ENCODE measurements around the gene DPEP1. TPM values are rescaled to one million over a fixed set of nuclear protein-coding genes. Genes with fewer than 3 reads are reported as not detected.
"Not testable (repeated sequence)": the region's sequence is repeated elsewhere in the genome, so short reads cannot be mapped to it uniquely, and the experiment has no call there.

DPEP1 gene
- polyA plus RNA-seq, 10 donors: 0.18 to 2.1 (median 0.94) TPM

DNA sequence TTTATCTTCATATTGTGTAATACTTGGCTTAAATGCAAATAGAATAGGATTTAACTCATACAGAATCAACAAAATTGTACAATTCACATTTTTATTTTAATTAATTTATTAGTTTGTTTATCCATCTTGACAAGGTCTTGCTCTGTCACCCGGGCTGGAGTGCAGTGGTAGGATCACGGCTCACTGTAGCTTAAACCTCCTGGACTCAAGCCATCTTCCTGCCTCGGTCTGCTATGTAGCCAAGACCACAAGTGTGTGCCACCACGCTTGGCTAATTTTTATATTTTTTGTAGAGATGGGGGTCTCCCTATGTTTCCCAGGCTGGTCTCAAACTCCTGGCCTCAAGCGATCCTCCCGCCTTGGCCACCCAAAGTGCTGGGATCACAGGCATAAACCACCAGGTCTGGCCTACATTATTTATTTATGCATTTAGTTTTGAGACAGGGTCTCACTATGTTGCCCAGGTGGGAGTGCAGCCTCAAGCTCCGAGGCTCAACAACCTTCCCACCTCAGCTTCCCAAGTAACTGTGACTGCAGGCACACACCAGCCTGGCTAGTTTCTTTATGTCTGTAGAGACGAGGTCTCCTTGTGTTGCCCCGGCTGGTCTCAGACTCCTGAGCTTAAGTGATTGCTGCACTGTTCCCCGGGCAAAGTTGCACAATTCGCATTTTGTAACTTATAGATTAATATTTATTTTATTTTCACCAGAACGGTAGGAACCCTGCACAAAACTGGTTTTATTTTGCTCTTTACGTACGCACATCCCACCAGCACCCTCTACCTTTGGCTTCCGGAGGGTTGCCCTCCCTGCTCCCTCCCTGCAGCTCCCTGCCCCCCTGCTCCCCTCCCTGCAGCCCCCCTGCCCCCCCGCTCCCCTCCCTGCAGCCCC is 4.9 kb downstream of the DPEP1 start:
- no peak for DNase-seq

DNA sequence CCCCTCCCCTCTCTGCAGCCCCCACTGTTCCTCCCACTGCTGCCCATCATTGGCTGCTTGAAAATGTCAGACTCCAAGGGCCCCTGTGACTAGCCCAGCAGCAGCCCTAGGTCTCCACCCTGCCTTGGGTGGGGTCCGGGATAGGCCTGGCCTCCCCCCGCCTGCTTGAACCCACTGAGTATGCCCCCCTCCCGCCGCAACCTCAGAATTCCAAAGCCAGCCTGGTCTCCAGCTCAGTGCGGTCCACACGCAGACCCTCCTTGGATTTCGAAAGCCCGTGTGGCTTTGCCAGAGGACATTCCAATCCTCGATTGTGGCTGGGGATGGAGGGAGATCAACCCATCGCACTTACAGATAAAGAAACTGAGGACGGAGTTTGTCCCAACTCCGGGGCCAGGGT is 6.4 kb downstream of the DPEP1 start:
- DNase-seq: no peak

- DNase-seq: no peak
Measured at GRCh38 chr16:89620406-89620841, 7.0 kb downstream of the DPEP1 start.

DNA sequence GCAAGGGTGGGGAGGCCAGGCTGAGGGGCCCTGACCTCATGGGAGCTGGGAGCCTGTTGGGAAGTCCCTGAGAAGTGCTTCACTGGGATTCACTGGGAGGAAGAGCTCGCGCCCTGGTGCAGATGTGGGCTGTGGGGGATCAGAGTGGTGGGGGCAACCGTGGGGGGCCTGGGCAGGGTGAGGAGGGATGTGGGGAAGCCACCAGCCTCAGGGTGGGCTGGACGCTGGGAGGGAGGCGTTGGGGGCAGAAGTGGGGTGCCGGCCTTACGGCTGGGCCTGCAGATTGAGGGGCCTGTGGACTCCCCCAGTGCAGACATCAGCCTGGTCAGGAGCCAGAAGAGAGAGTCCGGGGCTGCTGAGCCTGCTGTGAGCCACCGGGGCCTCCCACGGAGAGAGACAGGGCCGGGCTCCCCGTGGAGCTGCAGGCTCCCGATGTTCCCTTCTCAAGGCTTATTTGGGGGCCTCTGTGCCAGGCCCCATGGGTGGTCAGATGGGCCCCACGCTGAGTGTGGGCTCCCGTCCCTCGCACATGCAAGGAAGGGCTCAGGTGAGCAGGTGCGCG is 7.8 kb downstream of the DPEP1 start:
- DNase-seq: no peak

DNA sequence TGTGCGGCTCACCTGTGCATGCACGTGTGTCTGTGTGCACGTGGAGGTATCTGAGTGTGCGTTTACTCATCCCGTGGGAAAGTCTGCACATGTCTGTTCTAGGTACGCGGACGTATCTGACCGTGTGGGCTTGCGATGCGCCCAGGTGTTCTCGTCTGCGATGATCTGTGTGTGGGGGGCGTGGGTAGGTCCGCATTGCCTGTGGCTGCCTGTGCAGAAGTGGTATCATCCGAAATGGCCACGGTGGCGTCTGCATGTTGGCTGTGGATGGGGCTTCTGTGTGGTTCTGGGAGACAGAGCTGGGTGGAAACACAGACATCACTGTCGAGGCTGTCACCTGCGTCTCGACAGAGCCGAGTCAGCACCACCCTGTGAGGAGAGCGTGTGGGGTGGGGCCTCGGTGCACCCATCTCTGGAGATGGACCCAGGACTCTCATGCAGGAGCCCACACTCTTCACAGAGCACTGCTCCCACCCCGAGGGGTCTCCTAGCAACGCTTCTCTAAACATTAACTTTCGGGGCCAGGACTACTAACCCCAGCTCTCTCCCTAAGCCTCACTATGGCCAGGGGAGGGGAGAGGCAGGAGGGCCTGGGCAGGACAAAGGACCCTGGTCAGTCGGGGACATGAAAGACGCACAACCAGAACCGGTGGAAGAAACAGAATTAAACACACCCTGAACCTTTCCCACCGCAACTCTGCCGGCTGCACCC is 8.4 kb downstream of the DPEP1 start:
- no peak for DNase-seq

DNA sequence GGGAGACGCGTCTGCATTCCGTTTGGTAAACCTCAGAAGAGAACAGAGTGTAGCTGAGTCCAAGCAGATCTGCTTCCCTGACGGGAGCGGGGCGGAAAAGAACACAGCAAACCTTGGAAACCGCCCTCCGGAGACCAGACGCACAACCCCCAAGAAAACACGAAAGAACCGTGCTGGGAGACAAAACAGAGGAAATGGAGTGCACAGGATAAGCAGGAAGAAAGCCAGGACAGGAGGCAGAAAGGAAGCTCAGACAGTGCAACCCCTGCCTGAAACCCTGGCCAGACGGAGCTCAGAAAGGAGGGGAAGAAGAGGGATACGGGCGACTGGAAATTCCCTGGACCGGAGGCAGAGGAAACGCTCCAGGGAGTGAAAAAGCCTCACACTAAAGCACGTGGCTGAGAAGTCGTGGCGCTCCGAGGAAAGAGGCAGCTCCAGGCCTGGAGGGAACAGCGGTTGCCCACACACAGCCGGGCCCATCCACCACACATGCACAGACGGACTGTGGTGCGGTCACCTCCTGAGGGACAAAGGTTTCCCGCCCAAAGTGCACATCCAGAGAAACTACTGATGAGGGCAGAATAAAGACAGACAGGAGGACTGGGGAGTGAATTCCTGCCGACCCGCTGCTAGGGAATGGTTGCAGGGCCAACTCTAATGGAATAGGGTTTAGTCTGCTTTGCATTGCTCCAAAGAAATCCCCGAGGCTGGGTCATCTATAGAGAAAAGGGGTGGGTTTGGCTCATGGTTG is 10.2 kb downstream of the DPEP1 start:
- peak in 1 of 3 donors; percentile 53 for DNase-seq

DNA sequence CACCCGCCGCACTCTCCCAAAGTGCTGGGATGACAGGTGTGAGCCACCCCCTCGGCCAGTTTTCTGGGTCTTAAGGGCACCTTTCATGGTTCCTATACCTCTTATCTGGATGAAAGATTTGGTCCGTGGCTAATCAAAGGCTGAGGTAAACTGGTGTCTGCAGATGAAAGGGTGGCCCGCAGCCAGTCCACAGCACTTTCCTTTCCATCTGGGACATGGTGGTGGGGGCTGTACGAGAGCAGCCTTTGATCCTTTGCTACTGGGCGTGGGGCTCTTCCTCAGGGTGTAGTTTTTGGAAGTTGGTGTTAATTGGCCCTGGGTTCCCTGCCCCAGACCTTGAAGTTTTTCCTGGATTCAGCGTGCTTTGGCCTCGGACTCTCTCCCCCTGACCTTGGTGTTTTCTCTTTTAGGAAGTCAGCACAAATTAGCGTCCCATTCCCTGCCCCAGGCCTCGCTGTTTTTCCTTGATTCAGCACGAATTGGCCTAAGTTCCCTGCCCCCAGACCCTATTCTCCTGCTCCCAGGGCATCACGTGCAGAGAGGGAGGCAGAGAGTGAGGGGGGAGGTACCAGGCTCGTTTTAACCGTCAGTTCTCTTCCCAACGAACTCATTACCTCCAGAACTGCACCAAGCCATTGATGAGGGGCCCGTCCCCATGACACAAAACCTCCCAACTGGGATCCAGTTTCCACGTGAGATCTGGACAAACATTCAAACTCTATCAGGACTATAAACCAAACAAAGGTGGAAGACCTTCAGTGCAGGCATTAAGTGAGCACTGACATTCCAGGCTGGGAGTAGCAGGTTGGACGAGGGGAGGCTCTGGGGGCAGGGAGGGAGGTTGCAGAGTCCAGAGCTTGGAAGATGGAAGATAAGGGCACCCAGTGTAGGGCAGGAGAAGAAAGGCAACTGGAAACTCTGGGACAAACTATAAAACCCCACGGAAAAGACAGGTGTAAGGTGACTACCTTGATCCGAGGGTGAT is 11.6 kb downstream of the DPEP1 start:
- no peak for DNase-seq

- no peak for DNase-seq
Measured at GRCh38 chr16:89629827-89630610, 16.6 kb downstream of the DPEP1 start.

GRCh38 chr16:89633064-89633631 is 19.7 kb downstream of the DPEP1 start:
- DNase-seq: no peak

GRCh38 chr16:89634463-89635385 is 21.3 kb downstream of the DPEP1 start:
- DNase-seq: not testable (repeated sequence)

DNA sequence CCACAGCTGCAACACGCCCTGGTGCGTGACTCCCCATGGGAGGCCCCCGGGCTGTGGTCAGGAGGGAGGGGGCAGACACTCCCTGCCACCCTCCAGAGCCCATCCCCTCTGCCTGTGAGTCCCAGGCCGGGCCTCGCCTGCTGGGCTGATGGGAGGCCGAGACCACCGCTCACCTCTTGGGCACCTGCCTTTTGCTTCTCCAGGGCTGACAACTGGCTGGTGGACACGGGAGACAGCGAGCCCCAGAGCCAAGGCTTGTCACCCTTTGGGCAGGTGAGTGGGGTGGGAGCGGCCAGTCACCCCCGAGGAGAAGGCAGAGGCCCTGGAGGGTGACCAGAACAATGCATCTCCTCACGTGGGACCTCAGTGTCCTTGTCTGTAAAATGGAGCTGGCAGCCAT is 23.2 kb downstream of the DPEP1 start:
- no peak for DNase-seq

DNA sequence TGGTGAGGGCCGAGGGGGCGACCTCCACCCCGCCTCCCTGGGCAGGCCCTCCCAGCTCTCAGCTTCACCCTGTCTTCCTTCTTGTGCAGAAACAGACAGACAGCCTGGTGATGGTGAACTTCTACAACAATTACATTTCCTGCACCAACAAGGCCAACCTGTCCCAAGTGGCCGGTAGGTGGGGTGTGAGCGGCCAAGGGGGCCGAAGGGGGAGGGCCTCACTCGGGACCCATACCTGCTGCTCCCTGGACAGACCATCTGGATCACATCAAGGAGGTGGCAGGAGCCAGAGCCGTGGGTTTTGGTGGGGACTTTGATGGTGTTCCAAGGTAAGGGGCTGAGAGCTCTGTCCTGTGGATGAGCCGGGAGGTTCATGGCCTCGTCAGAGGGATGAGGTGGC is 23.9 kb downstream of the DPEP1 start:
- no peak for DNase-seq

- DNase-seq: no peak
Measured at GRCh38 chr16:89638455-89638854, 25.0 kb downstream of the DPEP1 start.

- no peak for DNase-seq
Measured at GRCh38 chr16:89639385-89639784, 25.9 kb downstream of the DPEP1 start.

GRCh38 chr16:89641458-89642119 is 28.1 kb downstream of the DPEP1 start:
- no peak for DNase-seq

DNA sequence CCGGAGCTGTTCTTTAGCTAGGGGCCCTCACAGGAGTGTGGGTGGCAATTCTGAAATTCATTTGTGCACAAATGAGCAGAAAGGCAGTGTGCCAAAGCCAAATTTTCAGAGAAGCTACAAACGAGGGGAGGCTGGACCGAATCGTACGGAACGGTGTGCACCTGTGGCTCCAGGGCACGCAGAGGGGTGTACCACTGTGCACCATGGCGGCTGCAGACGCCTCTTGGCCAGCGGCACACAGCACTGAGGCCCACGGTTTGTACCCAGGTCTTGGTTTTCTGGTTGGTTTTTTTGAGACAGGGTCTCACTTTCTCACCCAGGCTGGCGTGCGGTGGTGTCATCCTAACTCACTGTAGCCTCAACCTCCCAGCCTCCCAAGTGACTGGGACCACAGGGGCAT is 29.1 kb downstream of the DPEP1 start:
- DNase-seq: no peak

GRCh38 chr16:89643769-89644300 is 30.4 kb downstream of the DPEP1 start:
- no peak for DNase-seq

- DNase-seq: no peak
Measured at GRCh38 chr16:89645122-89645521, 31.7 kb downstream of the DPEP1 start.
